ENCODE results near the gene CYP24A1.

CYP24A1 gene

DNA sequence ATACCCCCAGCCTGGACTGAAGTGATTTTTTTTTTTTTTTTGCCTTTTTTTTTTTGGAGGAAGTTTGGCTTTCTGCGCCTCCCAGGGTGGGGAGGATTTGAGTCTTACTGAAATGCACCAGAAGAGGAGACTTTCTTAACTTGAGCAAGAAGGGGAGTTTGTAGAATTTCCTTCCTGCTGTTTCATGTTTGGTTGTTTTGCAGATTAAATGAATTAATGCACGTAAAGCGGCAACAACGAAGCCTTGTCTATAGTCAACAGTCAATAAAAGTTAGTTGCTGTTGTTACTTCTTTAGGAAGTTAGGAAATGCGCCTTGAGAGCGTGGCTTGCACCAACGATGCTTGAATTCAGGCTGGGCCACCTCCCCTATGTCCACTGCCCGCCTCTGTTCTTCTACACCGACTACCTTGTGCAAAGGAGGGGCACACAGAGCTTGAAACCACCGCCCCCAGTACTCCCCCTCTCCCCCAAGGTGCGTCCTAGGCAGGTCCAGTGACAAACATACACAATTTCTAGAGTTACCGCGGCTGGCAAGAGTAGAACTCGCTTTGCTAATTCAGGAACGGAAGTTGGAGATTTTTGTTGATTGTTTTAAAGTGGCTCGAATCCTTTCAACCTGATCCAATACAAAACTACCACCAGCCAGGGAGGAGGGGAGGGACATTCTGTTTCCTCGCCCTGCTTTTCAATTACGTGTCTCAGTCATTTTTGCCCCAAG, 830 bp upstream of the CYP24A1 start:
- DNase-seq (ENCODE audit: low read depth in 2 of 3, low spot score in 1 of 3) = no peak

DNA sequence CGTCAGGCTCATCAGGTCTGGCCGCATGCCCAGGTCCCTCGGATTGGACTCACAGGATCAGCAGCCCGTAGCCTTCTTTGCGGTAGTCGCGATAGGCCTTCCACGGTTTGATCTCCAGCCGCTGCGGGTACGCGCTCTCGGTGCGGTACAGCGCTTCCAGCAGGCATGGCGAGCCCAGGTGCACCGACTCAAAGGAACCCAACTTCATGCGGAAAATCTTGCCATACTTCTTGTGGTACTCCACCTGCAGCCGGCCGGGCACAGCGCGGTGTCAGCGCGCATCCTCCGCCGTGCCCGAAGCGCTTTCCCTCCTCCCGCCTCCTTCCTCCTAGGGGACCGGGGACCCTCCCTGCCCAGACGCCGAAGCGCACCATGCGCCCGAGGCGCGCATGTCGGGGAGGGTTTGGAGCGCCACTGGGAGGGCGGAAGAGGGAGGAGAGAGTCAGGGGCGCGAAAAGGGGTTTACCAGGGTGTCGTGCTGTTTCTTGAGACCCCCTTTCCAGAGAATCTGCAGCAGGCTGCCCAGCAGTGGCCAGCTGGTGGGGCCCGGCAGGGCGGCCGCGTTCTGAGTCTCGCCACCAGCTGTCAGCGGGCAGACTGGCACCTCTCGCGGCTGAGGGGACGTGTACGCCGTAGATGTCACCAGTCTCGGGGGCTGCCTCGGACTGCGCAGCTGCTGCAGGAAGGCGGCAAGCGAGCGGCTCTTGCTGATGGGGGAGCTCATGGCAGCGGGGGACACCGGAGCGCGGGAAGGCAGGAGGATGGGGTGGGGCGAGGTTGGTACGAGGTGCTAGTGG, 732 bp downstream of the CYP24A1 start:
- no peak for DNase-seq (ENCODE audit: low read depth in 2 of 3, low spot score in 1 of 3)

DNA sequence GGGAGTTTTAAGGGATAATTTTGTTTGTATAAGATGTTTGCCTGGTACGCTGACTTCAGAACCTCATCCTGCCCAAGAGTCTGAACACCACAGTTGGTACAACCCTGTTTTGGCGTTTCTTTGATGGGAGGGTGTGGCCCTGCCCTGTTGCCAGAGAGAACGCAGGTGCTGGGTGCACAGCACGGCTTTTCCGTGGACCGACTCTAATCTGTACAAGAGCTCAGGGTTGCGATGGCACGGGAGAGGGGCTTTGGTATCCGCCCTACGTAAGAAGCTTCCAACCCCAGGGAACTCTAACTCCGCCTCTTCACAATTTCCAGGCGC, 1.3 kb downstream of the CYP24A1 start:
- no peak for DNase-seq (ENCODE audit: low read depth in 2 of 3, low spot score in 1 of 3)

GRCh38 chr20:54170963-54171362, 2.8 kb downstream of the CYP24A1 start:
- no peak for DNase-seq (ENCODE audit: low read depth in 2 of 3, low spot score in 1 of 3)

DNA sequence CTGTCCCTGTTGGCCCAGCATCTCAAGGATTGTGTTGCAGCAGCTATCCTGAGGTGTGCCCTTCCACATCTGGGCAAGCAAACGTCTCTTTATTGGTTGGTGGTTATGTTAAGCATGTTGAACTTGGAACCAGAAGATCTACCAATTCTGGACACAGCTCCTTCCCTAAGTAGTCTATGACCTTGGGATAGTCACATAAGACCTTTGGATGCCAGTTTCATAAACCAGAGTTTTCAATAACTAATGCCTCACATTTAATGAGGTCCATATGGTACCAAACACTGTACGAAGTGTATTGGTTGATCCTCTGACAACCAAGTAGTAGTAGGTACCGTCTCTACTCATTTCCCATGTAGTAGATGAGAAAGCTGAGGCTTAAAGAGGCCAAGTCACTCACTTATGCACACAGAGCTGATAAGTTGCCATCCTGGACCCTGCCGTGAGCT, 3.7 kb downstream of the CYP24A1 start:
- DNase-seq (ENCODE audit: low read depth in 2 of 3, low spot score in 1 of 3) = no peak

DNA sequence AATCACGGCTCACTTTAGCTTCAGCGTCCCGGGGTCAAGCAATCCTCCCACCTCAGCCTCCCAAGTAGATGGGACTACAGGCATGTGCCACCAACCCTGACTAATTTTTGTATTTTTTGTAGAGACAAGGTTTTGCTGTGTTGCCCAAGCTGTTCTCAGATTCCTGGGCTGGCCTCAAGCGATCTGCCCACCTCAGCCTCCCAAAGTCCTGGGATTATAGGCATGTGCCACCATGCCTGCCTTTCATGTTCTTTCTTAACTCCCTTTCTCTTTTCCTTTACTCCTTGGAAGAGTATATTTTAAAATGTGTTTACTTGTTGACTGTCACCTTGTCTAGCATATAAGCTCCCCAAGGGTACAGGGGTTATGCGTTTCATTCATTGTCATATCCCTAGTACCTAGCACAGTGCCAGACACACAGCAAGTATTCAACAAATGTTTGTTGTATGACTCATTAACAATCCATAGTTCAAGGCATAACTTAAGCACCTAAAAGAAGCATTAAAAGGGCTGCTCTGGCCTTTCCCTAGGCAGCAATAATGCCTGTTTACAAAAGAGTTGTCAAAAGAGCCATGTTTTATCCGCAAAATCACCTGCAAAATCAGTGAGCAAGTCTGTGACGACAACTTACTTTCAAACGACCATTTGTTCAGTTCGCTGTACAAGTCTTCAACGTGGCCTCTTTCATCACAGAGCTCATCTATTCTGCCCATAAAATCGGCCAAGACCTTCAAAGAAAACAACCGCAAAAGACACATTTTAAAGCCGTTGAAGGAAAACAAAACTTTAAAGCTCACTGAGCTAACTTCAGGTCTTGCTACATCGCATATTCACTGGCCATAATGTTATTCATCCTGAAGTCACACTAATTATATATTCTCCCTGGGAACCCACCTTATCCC, 4.6 kb downstream of the CYP24A1 start:
- DNase-seq (ENCODE audit: low read depth in 2 of 3, low spot score in 1 of 3) = no peak

- no peak for DNase-seq (ENCODE audit: low read depth in 2 of 3, low spot score in 1 of 3)
Observed at GRCh38 chr20:54167909-54168872, 5.6 kb downstream of the CYP24A1 start.

DNA sequence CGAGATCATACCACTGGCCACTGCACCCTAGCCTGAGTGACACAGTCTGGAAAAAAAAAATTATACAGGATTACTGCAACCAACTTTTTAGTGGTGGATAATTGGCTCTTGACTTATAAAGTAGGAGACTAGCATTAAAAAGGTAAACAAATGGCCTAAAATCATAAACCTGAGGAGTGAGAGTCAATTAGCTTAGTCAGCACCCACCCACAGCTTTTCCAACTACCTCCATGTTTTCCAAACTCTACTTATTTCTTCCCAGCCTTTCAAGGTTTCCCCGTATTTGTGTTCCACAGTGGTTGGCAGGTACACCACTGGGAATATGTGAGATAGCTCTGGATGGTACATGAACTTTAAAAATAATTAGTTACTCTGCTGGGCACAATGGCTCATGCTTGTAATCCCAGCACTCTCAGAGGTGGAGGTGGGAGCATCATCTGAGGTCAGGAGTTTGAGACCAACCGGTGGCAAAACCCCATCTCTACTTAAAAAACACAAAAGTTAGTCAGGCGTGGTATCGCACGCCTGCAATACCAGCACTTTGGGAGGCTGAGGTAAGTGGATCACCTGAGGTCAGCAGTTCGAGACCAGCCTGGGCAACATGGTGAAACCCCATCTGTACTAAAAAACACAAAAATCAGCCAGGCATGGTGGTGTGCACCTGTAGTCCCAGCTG, 6.7 kb downstream of the CYP24A1 start:
- no peak for DNase-seq (ENCODE audit: low read depth in 2 of 3, low spot score in 1 of 3)

- DNase-seq (ENCODE audit: low read depth in 2 of 3, low spot score in 1 of 3) = no peak
Observed at GRCh38 chr20:54165803-54166202, 8.0 kb downstream of the CYP24A1 start.

DNA sequence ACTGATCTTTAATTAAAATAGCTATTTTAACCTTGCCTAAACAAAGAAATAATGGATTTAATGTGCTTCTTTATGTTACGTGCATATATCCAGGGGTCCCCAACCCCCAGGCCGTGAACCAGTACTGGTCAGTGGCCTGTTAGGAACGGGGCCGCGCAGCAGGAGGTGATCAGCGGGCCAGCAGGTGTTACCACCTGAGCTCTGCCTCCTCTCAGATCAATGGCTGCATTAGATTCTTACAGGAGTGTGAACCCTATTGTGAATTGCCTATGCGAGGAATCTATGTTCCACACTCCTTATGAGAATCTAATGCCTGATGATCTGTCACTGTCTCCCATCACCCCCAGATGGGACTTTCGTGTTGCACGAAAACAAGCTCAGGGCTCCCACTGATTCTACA, 8.8 kb downstream of the CYP24A1 start:
- DNase-seq (ENCODE audit: low read depth in 2 of 3, low spot score in 1 of 3) = no peak

DNA sequence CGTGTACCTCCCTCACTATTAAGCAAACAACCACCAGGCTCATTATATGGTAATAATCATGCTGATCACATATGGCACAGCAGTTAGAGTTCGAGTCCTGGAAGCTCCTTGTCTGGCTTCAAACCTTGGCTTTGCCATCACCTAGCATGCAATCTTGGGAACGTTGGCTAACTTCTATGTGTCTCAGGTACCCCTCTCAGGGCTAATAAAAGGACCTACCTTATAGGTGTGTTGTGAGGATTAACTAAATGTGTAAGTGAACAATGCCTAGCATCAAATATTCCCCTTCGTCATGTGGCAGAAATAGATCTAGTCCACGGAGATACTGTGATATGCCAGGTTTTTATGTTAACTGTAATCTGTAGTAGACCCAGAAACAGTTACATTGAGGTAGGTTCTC, 10.4 kb downstream of the CYP24A1 start:
- DNase-seq (ENCODE audit: low read depth in 2 of 3, low spot score in 1 of 3) = no peak

DNA sequence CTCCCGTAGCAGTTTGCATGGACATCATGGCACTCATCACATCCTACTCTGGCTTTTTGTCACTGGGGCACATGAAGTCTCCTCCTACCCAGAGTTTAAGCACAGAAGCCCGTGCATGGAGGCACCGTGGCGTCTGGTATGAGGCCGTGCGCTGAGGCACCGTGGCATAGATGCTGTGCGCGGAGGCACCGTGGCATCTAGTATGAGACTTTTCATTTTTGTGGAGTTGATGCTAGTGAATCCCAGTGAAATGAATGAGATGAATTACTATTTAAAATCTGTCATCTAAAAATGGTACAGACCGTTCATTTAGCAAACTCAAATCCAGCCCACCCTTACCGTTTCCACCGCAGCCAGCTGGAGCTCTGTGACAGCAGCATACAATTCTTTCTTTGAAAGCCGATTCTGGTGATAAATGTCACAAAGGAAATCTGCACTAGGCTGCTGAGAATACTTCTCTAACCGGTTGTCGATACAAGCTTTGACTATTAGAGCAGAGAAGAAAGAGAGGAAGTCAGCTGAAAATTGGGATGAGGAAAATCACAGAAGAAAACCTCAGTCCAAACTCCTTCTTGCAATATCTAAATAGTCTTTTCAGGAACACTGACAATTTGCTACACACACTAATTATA, 11.3 kb downstream of the CYP24A1 start:
- DNase-seq (ENCODE audit: low read depth in 2 of 3, low spot score in 1 of 3) = no peak

GRCh38 chr20:54161821-54162149, 12.0 kb downstream of the CYP24A1 start:
- no peak for DNase-seq (ENCODE audit: low read depth in 2 of 3, low spot score in 1 of 3)

GRCh38 chr20:54161008-54161820, 12.6 kb downstream of the CYP24A1 start:
- no peak for DNase-seq (ENCODE audit: low read depth in 2 of 3, low spot score in 1 of 3)

- no peak for DNase-seq (ENCODE audit: low read depth in 2 of 3, low spot score in 1 of 3)
Observed at GRCh38 chr20:54160065-54161007, 13.4 kb downstream of the CYP24A1 start.

DNA sequence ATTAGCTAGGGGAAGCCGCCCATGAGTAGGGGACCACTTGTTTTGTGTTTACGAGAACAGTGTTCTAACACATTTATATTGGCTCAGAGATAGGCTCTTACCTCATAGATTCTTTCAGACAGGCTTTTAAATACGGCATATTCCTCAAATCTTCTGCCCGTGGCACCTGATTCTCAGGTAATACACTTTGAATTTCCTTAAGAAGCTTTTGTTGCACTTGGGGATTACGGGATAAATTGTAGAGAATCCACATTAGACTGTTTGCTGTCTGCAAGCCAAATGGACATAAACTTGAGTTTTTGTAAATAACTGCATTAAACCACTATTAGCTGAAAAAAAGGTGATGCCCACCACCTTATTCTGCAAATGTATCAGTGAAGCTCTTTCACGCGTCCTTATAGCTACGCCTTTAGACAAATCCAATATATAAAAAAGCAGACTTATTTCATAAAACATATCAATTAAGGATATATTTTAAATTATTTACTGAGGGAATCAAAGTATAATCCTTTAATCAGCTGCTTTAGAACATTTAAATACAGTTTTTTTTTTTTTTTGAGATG, 14.8 kb downstream of the CYP24A1 start:
- DNase-seq (ENCODE audit: low read depth in 2 of 3, low spot score in 1 of 3) = no peak

DNA sequence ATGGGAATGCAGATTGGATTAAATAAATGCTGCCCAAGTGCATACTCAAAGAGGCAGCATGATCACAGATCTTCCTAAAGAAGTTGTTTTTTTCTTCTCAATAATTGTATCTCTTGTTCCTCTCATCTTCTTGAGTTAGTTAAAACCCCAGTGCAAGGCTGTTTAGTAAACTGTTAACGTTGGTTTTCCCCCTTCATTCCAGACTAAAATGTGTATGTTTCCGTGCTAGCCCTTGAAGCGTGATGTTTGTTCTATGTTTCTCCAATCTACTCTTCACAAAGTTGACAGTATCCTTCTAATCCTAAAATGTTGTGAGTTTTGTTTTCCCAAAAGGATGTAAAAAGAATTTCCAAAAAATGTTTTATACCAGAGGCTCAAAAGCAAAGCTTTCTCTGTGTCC, 15.6 kb downstream of the CYP24A1 start:
- DNase-seq (ENCODE audit: low read depth in 2 of 3, low spot score in 1 of 3) = no peak

All from stimulated activated CD4-positive, alpha-beta T cell treated with anti-CD3 and anti-CD28 coated beads, Interleukin-12 subunit alpha, Interleukin-12 subunit beta, amount 100 ng/mL, for 48 hours (primary cell).